ENCODE measurements around the gene NLGN1. TPM values are rescaled to one million over a fixed set of nuclear protein-coding genes. Genes with fewer than 3 reads are reported as not detected.

The NLGN1 gene
- total and polyA plus RNA-seq, 2 experiments from 2014 or later: 5.1 to 11.2 TPM

DNA sequence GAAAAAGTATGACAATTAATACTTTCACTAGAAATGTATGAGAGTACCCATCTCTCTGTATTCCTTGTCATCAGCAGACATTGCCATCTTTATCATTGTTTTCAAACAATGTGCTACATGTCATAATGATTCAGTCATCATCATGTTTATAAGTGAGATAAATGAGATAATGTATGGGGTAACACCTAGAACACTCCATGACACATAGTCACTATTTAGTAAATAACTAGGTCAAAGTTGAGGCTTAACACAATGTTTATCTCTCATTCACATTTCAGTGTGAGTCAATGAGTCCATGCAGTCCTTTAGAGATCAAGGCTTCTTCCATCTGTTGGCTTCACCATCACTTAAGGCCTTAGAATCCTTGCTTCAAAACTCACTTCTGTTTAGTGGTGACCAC is 70.0 kb downstream of the NLGN1 start:
- H3K9me3 ChIP-seq (ENCODE audit: low read depth): no peaks in the 10 kb centered on the region
- H3K36me3 ChIP-seq (replicated peaks; ENCODE audit: insufficient read depth, low read depth): no peaks in the 10 kb centered on the region
- no peak for DNase-seq (ENCODE audit: low spot score)
- no peaks in the 10 kb centered on the region for H3K4me1 ChIP-seq (ENCODE audit: insufficient read depth)
- no peaks in the 10 kb centered on the region for H3K27me3 ChIP-seq
- no peaks in the 10 kb centered on the region for H4K20me1 ChIP-seq (ENCODE audit: insufficient read depth, poor library complexity, severe bottlenecking)
- H3K4me2 ChIP-seq: no peak overlapping the region
- no peak overlapping the region for H2AFZ ChIP-seq
- no peak overlapping the region for H3K27ac ChIP-seq
- no peaks in the 10 kb centered on the region for H3K79me2 ChIP-seq
- no peaks in the 10 kb centered on the region for H3K9me2 ChIP-seq (replicated peaks; ENCODE audit: insufficient read depth)
- TF ChIP-seq EZH2 (IDR thresholded peaks at IDR 0.05; ENCODE audit: borderline replicate concordance) (no peak), EZH2phosphoT487 (IDR thresholded peaks at IDR 0.05; ENCODE audit: low read depth, severe bottlenecking, unreplicated experiment) (no peak)
- TF ChIP-seq, protein P1, sequence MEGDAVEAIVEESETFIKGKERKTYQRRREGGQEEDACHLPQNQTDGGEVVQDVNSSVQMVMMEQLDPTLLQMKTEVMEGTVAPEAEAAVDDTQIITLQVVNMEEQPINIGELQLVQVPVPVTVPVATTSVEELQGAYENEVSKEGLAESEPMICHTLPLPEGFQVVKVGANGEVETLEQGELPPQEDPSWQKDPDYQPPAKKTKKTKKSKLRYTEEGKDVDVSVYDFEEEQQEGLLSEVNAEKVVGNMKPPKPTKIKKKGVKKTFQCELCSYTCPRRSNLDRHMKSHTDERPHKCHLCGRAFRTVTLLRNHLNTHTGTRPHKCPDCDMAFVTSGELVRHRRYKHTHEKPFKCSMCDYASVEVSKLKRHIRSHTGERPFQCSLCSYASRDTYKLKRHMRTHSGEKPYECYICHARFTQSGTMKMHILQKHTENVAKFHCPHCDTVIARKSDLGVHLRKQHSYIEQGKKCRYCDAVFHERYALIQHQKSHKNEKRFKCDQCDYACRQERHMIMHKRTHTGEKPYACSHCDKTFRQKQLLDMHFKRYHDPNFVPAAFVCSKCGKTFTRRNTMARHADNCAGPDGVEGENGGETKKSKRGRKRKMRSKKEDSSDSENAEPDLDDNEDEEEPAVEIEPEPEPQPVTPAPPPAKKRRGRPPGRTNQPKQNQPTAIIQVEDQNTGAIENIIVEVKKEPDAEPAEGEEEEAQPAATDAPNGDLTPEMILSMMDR (IDR thresholded peaks at IDR 0.05; ENCODE audit: poor library complexity): no peak
- no peak overlapping the region for H3K4me3 ChIP-seq

DNA sequence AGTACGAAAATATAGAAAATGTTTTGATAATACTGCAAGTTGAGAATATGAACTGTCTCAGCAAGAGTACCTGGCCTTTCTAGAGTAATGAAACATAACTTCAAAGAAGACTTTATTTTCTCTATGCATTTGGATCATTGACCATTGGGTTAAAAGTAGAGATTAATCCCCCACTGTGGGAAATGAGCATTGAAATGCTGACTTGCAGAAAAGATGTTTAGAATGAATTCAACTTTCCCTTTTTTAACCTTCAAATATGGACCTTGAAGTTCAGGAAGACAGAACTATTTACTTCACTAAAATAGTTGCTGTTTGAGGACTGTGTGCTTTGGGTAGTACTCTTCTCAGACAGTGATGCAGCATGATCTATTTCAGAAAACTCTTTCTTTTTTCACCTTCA is 75.7 kb downstream of the NLGN1 start:
- Histone ChIP-seq H3K79me2 (no peaks in the 10 kb centered on the region), H2AFZ (no peak overlapping the region), H3K4me3 (no peak overlapping the region), H3K4me2 (no peak overlapping the region), H3K9me2 (replicated peaks; ENCODE audit: insufficient read depth) (no peaks in the 10 kb centered on the region), H3K9me3 (ENCODE audit: low read depth) (no peaks in the 10 kb centered on the region), H3K36me3 (replicated peaks; ENCODE audit: insufficient read depth, low read depth) (no peaks in the 10 kb centered on the region), H4K20me1 (ENCODE audit: insufficient read depth, poor library complexity, severe bottlenecking) (no peaks in the 10 kb centered on the region), H3K27ac (no peak overlapping the region), H3K27me3 (no peaks in the 10 kb centered on the region), H3K4me1 (ENCODE audit: insufficient read depth) (no peaks in the 10 kb centered on the region)
- TF ChIP-seq EZH2 (IDR thresholded peaks at IDR 0.05; ENCODE audit: borderline replicate concordance) (no peak), EZH2phosphoT487 (IDR thresholded peaks at IDR 0.05; ENCODE audit: low read depth, severe bottlenecking, unreplicated experiment) (no peak)
- TF ChIP-seq, protein P1 (IDR thresholded peaks at IDR 0.05; ENCODE audit: poor library complexity): no peak
- WGBS (ENCODE audit: low lambda C conversion rate, missing lambda C conversion rate): 81% methylated on average over 1 of the region's 1 CpG
- DNase-seq (ENCODE audit: low spot score): no peak

GRCh38 chr3:173479301-173479700 is 81.8 kb downstream of the NLGN1 start:
- no peak overlapping the region for H3K27ac ChIP-seq
- DNase-seq (ENCODE audit: low spot score): no peak
- H3K9me3 ChIP-seq (ENCODE audit: low read depth): no peaks in the 10 kb centered on the region
- 89% methylated on average over 2 of the region's 2 CpGs for WGBS (ENCODE audit: low lambda C conversion rate, missing lambda C conversion rate)
- H3K79me2 ChIP-seq: no peaks in the 10 kb centered on the region
- no peaks in the 10 kb centered on the region for H3K36me3 ChIP-seq (replicated peaks; ENCODE audit: insufficient read depth, low read depth)
- H3K4me3 ChIP-seq: no peak overlapping the region
- H3K27me3 ChIP-seq: no peaks in the 10 kb centered on the region
- H4K20me1 ChIP-seq (ENCODE audit: insufficient read depth, poor library complexity, severe bottlenecking): no peaks in the 10 kb centered on the region
- no peak overlapping the region for H2AFZ ChIP-seq
- no peak overlapping the region for H3K4me2 ChIP-seq
- H3K4me1 ChIP-seq (ENCODE audit: insufficient read depth): no peaks in the 10 kb centered on the region
- no peak for TF ChIP-seq EZH2phosphoT487 (IDR thresholded peaks at IDR 0.05; ENCODE audit: low read depth, severe bottlenecking, unreplicated experiment)
- TF ChIP-seq, protein P1 (IDR thresholded peaks at IDR 0.05; ENCODE audit: poor library complexity): no peak
- TF ChIP-seq EZH2 (IDR thresholded peaks at IDR 0.05; ENCODE audit: borderline replicate concordance): no peak
- H3K9me2 ChIP-seq (replicated peaks; ENCODE audit: insufficient read depth): no peaks in the 10 kb centered on the region

- Histone ChIP-seq H3K4me1 (ENCODE audit: insufficient read depth) (no peaks in the 10 kb centered on the region), H3K9me3 (ENCODE audit: low read depth) (no peaks in the 10 kb centered on the region), H4K20me1 (ENCODE audit: insufficient read depth, poor library complexity, severe bottlenecking) (no peaks in the 10 kb centered on the region), H2AFZ (no peak overlapping the region), H3K27me3 (no peaks in the 10 kb centered on the region), H3K4me3 (no peak overlapping the region), H3K36me3 (replicated peaks; ENCODE audit: insufficient read depth, low read depth) (no peaks in the 10 kb centered on the region), H3K27ac (no peak overlapping the region), H3K4me2 (no peak overlapping the region), H3K9me2 (replicated peaks; ENCODE audit: insufficient read depth) (no peaks in the 10 kb centered on the region), H3K79me2 (no peaks in the 10 kb centered on the region)
- no peak for DNase-seq (ENCODE audit: low spot score)
- 50% methylated on average over 1 of the region's 1 CpG for WGBS (ENCODE audit: low lambda C conversion rate, missing lambda C conversion rate)
- TF ChIP-seq EZH2 (IDR thresholded peaks at IDR 0.05; ENCODE audit: borderline replicate concordance) (no peak), EZH2phosphoT487 (IDR thresholded peaks at IDR 0.05; ENCODE audit: low read depth, severe bottlenecking, unreplicated experiment) (no peak)
- TF ChIP-seq, protein P1 (IDR thresholded peaks at IDR 0.05; ENCODE audit: poor library complexity): no peak
Measured at GRCh38 chr3:173501931-173502489, 104.5 kb downstream of the NLGN1 start.

Measured in hepatocyte (in vitro differentiated cells).